HG03196 (cell line): ENCODE results near the gene MAT1A.

Source experiments
- ATAC-seq: cut with Tn5 transposase; IDR thresholded peaks from one replicate; pipeline ENCODE4 v1.9.1; 2021; ENCODE audit not compliant: unreplicated experiment

The MAT1A gene

DNA sequence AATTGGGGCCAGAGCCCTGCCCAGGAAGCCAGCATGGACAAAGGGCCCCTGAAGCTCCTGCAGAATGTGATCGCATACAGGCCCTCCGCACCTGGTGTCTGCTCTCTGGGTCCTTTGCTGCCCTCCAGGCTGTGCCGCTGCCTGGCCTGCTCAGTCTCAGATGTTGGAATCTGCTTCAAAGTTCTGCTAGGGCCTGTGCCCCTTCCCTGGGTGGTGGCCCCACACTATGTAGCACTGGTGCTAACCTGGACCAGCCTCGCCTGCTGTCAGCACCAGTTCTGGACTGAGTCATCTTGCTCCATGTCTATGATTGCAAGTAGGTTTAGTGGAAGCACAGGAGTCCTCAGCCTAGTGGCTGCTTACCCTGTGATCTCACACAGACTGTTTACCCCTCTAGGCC is 6.3 kb downstream of the MAT1A start:
- ATAC-seq = no peak

DNA sequence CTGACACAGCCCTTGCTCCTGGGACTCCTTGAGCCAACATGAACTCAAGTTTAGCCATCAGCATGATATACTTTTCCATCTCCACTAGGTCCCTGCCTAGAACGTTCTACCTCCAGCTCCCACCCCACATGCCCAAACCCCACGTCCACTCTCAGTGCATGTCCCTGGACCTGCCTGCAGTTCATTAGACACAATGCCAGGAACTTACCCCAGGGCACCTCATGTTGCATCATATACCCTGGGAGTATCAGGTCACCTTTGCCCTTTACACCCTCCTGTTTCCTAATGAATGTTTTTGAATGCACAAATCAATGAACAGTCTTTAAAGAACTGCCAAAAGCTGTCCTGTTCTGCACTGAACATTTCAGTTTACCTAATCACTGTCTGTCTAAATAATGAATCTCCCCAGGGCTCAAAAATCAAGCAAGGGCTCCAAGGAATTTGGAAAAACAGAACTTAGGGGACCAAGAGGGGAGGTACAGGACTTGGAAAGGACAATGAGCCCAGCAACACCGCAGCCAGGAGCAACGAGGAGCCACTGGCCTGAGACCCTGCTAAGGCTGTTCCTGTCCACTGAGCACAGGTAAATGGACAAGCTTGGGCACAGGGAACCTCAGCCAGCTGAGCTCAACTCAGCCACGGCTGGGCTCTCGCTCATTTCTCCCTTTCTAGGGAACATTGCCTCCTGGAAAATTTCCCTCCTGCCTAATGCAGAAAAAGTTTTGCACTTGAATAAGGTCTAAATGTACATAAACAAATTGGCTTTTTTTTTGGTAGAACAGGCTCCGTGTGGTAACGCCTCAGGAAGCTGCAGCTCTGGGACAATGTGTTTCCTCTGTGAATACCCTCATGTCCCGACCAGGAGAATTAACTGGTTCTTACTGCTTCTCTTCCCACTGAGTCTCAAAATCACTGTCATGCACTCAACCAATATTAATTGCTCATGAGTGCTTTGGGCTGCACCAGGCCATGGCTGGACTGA is 7.4 kb downstream of the MAT1A start:
- no peak for ATAC-seq

DNA sequence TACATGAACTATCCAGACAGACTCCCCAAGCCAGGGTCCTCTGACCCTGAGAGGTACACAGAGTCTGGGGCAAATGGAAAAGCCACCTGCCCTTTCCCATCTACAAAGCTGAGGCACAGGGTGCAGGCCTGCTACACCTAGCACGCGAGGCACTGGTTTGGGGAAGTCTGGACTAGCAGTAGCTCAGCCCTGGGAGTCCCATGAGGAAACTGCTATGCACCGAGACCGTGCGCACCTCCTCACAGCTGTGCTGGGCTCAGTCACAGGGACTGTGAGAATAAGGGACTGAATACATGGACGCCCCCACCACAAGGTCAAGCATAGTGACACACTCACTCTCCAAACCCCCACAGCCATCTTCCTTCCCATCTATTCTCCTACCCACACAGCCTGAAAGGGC is 8.2 kb downstream of the MAT1A start:
- ATAC-seq = peak; percentile 50

DNA sequence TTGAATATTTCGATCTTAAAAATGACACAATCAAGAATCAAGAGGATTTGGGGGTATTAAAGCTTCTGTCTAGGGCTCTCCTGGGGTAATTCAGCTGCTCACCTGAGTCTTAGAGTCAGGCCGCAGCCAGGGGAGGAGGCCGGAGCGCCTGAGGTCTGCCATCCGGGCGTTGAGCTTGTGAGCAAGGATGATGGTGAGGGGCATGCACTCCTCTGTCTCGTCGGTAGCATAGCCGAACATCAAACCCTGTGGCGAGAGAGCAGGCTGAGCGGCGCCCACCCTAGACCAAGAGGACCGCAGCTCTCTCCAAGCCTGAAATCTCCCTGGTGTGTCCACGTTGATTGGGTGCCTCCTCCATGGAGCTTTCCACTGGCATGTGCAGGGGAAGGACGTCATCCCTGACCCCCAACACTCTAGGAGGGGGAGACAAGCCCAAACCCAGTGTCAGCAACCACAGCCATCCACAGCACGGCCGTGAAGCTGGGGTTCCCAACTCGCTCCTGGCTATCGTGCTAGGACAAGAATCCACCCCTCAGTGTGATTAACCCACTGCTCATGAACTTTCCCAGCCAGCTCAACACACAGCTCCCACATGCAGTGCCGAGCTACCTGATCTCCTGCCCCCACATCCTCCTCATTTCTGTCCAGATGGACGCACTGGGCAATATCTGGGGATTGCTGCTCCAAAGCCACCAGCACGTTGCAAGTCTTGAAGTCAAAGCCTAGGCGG is 9.2 kb downstream of the MAT1A start:
- no peak for ATAC-seq

DNA sequence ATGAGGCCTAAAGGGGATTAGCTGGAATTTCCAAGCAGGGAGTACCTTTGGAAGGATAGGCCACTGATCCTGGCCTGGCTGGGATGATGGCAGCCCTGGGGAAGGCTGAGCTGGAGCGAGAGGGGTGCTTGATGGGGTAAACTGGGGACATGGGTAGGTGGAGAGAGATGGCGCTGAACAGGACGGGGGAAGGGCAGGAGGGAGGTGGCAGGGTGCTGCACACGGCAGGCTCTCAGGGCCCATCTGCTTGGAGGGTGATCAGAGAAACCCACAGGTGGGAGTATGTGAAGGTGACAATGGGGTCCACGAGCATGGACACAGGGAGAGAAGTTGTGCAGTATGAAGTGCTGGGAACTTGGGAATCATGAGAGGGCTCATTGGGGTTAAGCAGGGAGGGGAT is 10.3 kb downstream of the MAT1A start:
- no peak for ATAC-seq

DNA sequence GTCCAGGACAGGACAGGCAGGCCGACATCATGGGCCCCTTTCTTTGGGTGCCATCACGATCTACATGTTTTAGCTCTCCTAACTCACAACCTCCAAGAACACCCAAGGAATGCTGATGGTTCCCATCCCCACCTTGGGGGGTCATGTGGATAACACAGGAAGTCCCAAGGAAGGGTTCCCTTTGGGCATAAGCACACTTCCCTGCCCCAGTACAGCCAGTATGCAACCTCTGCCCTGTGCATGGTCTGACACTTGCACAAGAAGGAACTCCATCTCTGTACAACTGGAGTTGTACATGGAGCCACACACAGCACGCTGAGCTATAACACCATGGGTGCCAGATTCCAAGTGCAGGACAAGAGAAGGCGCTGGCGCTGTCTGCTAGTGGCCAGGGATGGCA is 11.0 kb downstream of the MAT1A start:
- ATAC-seq = no peak

DNA sequence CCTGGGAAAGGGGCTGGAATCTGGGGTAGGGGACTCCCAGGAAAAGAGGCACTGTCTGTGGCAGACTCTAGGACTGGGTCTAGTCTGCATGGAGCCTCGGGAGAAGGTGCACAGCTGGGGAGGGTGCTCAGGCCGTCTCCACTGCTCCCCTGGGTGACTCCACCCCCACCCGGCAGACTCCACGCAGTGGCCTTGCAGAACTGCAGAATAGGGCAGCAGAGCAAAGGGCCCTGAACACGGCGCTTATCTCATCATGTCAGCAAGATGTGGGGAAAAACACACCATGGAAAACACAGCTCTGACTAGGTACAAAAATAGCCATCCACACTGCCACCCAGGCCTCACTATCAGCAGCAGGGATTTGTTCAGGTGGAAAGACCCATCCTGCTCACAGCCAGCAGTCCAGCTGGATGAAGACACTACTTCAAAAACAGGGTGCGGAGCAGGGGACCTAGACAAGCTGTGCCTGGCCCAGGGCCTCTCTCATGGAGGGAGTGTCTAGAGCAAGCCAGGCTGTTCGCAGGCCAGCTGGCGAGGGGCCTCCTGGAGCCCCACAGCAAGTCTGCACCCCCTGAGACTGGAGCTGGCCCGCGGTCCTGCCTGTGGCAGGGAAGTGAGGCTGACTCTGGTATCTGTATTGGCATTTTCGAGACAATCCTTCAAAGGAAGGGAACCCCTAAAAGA is 11.7 kb downstream of the MAT1A start:
- ATAC-seq = no peak

DNA sequence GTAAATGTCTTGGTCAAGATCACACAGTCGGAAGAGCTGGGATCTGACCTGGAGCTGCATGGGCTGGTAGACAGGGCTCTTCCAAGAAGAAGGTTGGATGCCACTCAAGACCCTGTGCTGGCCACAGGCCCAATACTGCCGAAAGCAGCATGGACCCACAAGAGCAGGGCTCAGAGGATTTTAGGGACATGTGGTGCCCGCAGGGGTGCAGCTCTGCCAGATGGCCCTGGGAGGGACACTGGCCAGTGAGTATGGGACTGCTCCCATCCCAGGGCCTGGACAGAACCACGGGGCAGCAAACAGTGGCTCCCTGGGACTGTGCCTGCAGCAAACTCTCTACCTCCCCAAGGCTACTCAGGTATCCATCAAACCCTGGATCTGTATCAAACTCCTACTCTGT is 12.4 kb downstream of the MAT1A start:
- no peak for ATAC-seq

DNA sequence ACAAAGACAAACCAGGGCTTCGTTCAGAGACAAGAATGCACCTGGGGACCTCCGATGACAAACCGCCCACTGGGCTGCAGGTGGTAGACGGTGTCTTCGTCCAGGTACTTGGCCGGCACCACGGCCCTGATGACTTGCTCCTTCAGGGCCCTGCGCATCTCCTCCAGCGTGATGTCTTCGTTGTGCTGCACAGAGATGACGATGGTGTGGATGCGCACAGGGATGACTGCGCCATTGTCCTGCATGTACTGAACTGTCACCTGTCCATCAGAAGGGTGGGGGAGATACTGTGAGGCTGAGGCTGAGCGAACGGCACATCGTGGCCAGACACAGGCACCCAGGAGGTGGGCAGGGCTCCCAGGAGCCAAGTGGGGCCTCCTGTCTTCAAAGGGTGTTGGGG is 13.1 kb downstream of the MAT1A start:
- no peak for ATAC-seq

DNA sequence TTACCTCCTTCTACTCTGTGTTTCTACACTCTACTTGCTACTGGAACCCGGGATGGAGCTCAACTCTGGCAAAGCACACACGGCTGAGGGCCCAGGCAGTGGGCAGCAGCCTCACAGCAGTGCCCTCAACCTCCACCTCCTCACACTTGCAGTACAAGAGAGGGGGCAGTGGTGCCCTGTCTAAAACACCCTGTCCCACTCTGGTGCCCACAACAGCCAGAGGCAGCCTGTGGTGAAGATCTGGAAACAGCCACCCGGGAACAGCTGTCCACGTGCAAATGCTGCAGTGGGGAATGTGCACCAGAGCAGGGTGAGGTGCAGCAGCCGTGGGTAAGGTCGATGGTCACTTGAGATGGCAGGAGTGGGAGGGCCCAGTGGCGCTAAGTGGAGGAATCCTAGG is 13.7 kb downstream of the MAT1A start:
- no peak for ATAC-seq

DNA sequence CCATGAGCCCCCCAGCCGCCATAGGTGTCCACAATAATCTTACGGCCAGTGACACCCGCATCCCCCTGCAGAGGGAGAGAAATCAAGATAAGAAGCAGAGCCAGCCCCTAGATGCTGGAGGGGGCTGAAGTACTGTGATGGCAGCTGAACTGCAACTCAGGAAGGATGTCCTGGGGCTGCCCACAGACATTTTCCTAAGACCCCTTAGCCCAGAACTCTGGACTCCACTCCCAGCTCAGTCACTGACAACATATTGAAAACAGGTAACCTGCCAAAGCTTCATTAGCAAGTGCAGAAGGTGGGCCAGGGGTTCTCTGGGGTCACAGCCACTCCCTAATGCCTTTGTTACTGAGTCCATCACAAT is 14.3 kb downstream of the MAT1A start:
- no peak for ATAC-seq

DNA sequence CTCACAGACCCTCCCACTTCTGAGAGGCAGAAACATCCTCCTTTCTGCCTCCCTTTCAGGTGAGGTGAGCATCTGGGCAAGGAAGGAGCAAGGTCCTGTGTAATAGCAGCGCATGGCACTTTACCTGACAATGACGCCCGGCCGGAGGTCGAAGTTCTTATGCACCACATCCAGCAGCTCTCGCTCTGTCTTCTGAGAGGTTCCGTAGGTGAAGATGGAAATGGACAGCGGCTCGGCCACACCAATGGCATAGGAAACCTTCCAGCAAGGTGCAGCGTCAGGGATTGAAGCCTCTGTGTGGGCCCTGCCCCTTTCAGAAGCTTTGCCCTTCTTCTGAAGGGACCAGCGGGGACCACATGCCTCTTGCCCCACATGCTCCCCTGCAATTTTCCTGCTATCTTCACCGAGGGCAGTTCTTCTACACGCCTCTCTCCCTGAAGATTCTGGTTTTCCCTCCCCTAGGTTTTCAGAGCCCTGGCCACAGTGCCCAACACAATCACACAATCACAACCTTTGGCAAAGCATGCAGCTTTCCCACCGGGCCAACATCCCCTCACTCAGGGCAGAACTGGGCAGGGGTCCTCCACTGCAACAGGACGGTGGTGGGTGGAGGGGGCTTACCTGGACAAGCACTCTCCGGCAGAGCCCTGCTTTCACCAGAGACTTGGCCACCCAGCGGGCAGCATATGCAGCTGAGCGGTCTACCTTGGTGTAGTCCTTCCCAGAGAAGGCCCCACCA is 14.9 kb downstream of the MAT1A start:
- no peak for ATAC-seq

DNA sequence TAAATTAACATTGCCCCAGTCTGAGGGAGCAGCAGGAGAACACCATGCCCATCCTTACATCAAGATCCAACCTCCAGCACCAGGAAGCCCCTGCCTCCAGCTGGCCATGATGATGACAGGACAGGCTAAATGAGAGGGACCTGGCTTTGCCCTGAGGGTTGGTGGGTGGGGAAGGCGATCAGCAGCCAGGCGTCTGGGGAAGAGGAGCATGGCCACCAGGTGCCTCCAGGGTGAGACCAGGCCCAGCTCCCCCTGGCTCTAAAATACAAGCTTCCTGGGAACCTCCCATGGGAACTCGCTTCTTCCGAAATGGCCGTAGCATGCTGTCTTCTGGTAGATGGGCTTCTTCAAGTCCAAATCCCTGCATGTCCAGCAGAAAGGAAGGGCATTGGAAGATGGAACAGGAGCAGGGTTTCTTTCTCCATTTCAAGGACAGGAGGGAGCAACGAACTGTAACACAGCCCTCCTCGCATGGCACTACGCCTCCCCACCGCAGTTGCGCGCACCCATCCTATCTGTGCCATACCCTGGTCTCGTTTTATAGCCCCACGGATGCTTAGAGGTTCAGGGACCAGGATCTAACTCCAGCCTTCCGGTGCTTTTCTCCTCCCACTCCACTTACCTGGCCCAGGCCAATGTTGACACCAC is 15.8 kb downstream of the MAT1A start:
- ATAC-seq = no peak

DNA sequence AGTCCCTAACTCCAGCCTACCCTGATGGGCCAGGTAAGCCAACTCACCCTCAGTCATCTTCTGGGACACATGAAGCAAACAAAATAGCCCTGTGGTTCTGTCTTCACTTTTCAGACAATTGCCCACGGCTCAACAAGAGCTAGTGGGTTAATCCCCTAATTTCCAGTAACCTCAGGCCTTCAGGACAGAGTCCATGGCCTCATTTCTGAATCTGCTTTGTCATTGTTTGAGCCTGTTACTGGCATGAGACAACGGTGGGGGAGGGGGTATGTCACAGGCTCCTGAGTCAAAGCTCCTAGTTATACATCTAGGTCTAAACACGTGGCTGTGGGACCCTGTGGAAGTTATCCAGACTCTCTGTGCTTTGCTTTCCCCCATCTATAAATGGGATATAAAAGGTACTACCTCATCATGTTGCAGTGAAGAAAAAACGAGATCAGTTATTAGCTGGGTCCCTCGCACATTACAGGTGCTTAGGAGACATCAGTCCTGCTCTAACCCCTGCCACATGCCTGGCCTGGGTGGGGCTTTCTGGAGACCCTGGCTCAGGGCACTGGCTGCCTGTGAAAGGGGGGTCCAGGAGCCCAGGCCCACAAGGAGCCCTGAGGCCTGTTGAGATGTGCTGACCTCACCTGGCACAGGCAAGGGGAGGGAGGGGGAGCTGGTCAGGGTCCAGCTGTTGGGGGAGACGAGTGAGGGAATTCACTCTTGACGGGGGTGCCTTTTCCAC is 16.5 kb downstream of the MAT1A start:
- no peak for ATAC-seq

DNA sequence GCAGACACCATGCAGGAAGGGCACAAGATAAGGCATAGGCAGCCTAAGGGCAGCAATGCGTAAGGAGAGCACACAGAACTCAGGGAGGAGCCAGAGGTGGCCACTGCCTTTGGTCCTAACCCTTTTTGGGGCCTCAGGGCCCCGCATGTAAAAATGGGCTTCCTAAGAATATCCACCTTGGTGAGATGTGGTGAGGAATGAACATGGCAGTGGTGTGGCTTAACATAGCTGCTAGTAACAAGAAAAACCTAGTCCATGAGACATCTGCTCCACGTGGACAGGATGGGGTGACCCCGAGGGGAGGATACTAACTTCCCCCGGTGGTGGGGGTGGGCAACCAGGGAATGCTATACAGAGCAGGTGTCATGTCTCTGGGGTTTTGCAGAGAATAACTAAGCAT is 18.0 kb downstream of the MAT1A start:
- no peak for ATAC-seq

DNA sequence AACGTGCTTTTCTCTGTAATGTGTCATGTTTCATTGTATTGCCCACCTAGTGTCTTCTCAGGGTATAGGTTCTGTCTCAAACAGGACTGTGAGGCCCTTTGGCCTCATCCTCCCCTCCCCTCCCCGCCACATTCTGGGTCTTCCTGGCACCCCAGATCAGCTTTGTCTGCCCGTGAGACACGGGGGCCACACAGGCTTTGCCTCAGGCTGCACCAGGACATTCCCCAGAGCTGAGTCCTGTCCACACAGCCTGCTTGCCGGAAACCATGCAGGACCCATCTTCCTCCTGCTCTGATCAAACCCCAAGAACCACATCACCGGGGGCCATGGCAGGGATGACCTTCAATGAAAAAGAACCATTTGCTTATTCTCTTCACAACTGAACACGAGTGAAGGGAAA is 18.6 kb downstream of the MAT1A start:
- ATAC-seq = no peak

DNA sequence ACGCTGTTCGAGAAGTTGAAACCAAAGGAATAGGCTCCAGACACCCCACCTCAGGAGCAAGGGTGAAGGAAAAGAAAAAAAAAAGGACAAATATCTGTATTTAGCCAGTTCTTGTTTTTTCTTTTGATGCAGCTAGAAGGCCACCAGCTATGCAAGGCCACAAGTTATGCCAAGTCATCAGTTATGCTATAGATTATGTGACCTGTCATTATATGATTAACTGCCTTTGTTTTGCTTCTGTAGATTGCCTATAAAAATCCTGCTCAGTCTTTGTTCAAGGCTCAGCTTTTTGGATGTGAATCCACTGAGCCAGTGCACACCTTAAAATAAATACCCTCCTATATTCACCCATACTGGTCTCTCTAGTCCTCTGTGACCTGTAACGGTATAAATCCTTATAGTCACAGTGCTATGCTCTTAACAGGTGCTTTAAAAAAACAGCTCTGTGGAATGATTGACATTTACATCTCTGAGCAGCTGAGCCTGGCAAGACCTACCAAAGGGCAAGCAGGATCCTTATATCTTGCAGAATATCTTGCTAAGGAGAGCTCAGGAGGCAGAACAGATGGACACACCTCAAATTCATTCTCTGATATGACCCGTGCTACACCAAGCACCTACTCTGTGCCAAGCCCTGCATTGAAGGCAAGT is 20.4 kb downstream of the MAT1A start:
- ATAC-seq = no peak

DNA sequence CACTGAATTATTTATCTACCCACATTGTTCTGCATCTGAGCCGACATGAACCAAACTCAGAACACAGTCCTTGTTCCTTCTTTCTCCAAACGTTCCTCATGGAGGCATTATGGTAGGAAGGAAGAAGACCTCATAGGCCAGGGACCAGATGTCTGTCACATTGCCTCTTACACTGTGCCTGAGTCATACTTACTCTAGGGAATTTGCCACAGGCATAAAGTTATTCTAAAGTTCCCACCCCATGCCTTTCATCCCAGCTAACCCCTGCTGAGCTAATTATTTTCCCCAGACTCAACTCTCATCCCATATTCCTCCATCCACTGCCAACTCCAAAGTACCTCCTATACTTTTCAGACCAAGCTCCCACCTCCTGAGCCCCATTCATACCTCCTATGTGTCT is 21.2 kb downstream of the MAT1A start:
- no peak for ATAC-seq

DNA sequence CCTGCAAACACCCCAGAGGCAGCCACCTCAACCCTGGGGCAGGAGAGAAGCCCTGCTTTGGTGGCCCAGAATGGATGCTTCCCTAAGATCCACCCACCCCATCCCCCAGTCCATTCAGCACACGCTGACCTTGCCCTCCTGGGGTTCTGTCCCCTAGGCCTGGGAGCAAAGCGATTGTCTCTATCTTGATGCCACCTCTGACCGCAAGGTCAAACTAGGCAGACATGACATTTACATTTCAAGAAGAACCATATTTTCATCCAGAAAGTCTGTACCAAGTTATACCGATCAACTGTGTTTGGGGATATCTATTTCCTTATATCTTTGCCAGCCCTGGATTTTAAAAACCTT is 23.0 kb downstream of the MAT1A start:
- no peak for ATAC-seq
